Measurements from ENCODE around the gene MAVS.

DNA sequence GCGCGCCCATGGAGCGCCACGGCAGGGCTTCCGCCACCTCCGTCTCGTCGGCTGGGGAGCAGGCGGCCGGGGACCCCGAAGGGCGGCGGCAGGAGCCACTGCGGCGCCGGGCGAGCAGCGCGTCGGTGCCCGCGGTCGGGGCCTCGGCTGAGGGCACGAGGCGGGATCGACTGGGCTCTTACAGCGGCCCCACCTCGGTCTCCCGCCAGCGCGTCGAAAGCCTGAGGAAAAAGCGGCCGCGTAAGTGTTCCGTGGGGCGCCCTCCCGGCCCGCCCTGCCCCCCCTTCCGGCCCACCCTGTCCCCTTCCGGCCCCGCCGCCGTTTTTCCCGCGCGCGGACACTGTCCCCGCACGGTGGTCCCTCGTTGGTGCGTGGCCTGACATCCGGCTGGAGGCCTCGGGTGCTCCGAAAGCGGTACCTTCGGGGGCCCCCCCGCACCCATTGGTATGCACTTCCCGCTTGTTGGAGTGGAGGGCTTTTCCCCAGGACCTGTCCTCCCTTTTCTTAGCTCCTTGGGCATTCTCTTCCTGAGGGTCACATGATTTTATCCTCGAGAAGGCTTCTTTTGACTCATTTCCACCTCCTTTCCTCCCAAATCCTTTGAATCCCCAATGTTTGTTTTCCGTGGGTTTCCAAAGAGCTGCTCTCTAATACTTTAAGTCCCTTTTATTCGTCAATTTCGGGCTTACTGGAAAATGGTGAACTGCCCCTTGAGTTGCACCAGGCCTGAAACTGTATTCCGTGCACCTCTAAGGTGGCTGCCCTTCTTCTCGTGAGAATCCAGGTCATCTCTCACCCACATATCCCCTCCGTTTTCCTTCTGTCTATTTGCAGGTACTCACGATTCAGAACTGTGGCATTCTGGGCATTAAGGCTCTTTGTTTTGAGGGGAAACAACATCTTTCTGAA lies 43.1 kb downstream of the MAVS start:
- TF ChIP-seq, protein P1, sequence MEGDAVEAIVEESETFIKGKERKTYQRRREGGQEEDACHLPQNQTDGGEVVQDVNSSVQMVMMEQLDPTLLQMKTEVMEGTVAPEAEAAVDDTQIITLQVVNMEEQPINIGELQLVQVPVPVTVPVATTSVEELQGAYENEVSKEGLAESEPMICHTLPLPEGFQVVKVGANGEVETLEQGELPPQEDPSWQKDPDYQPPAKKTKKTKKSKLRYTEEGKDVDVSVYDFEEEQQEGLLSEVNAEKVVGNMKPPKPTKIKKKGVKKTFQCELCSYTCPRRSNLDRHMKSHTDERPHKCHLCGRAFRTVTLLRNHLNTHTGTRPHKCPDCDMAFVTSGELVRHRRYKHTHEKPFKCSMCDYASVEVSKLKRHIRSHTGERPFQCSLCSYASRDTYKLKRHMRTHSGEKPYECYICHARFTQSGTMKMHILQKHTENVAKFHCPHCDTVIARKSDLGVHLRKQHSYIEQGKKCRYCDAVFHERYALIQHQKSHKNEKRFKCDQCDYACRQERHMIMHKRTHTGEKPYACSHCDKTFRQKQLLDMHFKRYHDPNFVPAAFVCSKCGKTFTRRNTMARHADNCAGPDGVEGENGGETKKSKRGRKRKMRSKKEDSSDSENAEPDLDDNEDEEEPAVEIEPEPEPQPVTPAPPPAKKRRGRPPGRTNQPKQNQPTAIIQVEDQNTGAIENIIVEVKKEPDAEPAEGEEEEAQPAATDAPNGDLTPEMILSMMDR (IDR thresholded peaks at IDR 0.05; ENCODE audit: low read depth, low read length), result no peak
- TF ChIP-seq POLR2A (IDR thresholded peaks at IDR 0.05; ENCODE audit: extremely low read depth, insufficient read length) (no peak), MYC (IDR thresholded peaks at IDR 0.05; ENCODE audit: low read depth, low read length) (no peak)
- TF ChIP-seq, protein P2, sequence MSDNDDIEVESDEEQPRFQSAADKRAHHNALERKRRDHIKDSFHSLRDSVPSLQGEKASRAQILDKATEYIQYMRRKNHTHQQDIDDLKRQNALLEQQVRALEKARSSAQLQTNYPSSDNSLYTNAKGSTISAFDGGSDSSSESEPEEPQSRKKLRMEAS (IDR thresholded peaks at IDR 0.05; ENCODE audit: low read depth, low read length), result no peak
